ENCODE results near the gene RCAN2.

RCAN2 gene

DNA sequence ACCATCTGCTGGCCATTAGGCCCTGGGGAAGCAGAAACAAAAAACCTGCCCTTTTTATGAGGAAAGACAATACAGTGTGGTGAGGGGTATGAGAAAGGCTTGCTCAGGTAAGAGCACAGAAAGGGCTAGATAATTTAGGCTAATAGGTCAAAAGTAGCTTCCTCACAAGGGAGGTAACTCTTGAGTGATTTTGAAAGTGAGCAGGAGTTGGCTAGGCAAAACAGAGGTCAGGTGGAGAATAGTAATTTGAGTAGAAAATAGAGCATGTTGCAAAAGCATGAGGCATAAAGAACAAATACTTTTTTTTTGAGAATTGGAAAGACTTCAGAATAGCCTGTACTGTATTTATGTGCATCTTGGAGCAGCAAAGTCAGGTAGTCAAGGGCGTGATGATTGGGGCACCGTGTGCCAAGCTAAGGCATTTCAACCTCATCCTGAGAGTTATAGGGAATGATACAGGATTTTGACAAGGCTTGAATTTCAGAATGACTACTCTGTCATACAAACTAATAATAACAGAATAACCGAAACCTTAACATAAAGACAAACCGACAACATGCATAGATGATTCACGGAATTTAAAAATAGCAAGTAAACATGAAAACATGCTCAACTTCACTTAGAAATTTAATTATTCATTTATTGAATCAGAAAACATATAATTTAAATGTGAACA, 197.5 kb downstream of the RCAN2 start:
- DNase-seq (ENCODE audit: low read depth in 2 of 2), result no peak

DNA sequence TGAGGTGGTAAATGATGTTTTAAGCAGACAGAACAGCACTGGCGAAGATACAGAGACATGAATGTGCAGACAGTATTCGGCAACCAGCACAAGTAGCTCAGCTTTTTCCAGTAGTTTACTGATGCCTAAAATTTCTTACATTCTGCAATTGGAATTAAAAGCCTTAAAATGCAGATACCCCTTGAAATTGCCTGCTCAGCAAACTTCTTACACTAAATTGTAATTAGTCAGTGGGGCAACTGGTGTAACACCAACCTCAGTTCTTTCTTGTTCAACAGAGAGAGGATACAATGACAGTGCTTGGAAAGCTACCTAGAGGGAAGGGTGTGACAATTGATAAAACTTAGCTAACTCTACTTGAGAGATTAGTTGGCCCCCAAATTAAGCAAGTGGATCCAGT, 199.4 kb downstream of the RCAN2 start:
- no peak for DNase-seq (ENCODE audit: low read depth in 2 of 2)

- DNase-seq (ENCODE audit: low read depth in 2 of 2), result no peak
These were observed 200.0 kb downstream of the RCAN2 start for GRCh38 chr6:46291275-46291633.

- no peak for DNase-seq (ENCODE audit: low read depth in 2 of 2)
These were observed 200.6 kb downstream of the RCAN2 start for GRCh38 chr6:46290421-46291274.

GRCh38 chr6:46289898-46290297, 201.4 kb downstream of the RCAN2 start:
- no peak for DNase-seq (ENCODE audit: low read depth in 2 of 2)

- DNase-seq (ENCODE audit: low read depth in 2 of 2), result no peak
These were observed 202.4 kb downstream of the RCAN2 start for GRCh38 chr6:46288835-46289234.

- no peak for DNase-seq (ENCODE audit: low read depth in 2 of 2)
These were observed 203.6 kb downstream of the RCAN2 start for GRCh38 chr6:46287681-46288080.

GRCh38 chr6:46287043-46287442, 204.2 kb downstream of the RCAN2 start:
- DNase-seq (ENCODE audit: low read depth in 2 of 2), result no peak

DNA sequence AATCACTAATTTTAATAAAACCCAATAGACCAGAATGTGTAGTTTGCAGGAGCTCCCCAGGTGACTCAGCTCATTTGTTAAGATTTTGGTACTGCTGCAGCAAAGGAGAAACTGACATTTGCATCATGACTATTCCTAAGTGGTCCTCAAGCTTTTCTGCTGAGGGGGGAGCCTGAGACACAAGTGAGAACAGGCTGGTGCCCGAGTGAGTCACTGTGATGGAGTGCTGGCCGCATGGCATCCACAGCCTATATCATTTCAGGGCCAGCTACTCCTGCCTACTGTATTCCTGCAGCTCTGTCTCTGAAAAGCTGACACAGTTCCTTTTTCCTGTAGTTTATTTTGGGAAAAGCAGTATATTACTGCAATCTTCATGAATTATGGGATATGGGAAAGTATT, 206.8 kb downstream of the RCAN2 start:
- no peak for DNase-seq (ENCODE audit: low read depth in 2 of 2)

GRCh38 chr6:46281110-46281509, 210.1 kb downstream of the RCAN2 start:
- no peak for DNase-seq (ENCODE audit: low read depth in 2 of 2)

- no peak for DNase-seq (ENCODE audit: low read depth in 2 of 2)
These were observed 211.4 kb downstream of the RCAN2 start for GRCh38 chr6:46279874-46280273.

DNA sequence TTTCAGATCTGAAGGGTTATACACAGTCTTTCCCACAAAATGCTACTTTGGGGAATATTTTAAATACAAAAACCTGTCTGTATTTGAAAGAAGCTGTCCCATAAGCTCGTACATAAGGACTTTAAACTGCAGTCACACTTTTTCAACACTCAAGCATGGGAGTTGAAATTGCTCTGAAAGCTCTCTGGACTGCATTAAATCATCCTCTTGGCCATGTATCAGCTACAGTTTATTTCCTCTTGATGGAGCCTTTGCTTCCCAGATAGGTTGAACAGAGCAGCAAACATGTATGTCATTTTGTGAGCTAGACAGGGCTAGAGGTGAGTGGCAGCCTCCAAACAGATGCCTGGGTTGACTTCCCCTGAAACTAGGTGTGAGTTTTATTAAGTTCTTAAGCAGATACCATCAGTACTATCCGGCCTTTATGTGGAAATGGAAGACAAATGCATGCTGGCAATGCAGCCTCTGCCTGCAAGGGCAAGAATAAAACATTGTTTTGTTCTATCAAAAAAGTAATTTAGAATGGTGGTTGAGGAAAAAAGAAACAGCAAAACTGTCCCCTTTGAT, 214.6 kb downstream of the RCAN2 start:
- DNase-seq (ENCODE audit: low read depth in 2 of 2), result no peak

- DNase-seq (ENCODE audit: low read depth in 2 of 2), result no peak
These were observed 216.7 kb downstream of the RCAN2 start for GRCh38 chr6:46274502-46274901.

- DNase-seq (ENCODE audit: low read depth in 2 of 2), result no peak
These were observed 217.3 kb downstream of the RCAN2 start for GRCh38 chr6:46273911-46274310.

DNA sequence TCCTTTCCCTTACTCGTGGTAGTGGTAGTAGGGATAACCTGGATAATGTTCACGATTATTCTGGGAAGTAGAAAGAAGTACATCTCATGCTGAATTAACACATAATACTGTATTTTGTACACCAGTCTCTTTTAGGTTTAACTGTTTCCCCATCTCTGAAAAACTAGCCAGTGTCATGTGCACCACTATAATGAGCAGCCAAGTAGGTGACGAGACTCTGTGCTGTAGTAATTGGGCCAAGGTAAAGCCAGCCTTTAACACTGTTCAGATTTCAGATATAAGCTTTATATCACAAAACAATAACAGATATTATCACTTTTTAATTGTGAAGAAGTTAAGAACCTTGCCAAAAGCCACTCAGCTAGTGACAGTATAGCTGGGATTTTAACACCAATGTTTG, 219.5 kb downstream of the RCAN2 start:
- DNase-seq (ENCODE audit: low read depth in 2 of 2), result no peak

GRCh38 chr6:46271107-46271506, 220.1 kb downstream of the RCAN2 start:
- no peak for DNase-seq (ENCODE audit: low read depth in 2 of 2)

DNA sequence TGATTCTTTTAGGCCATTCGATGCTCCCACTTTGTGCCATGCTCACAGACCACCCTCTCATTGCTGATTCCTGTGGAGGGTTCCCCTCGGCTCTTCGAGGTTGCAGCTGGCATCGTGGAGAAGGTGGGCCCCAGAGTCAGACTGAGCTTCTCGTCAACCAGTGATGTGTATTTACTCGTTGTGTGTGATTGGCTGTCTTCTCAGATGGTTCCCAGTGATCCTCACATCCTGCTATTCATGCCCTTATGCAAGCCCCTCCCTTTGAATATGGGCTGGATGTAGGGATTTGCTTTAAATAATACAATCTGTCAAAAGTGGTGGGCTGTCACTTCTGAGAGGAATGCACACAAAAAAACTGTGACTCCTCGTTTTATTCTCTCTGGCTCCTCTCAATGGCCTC, 220.9 kb downstream of the RCAN2 start:
- DNase-seq (ENCODE audit: low read depth in 2 of 2), result no peak

- no peak for DNase-seq (ENCODE audit: low read depth in 2 of 2)
These were observed 221.6 kb downstream of the RCAN2 start for GRCh38 chr6:46269447-46270229.

DNA sequence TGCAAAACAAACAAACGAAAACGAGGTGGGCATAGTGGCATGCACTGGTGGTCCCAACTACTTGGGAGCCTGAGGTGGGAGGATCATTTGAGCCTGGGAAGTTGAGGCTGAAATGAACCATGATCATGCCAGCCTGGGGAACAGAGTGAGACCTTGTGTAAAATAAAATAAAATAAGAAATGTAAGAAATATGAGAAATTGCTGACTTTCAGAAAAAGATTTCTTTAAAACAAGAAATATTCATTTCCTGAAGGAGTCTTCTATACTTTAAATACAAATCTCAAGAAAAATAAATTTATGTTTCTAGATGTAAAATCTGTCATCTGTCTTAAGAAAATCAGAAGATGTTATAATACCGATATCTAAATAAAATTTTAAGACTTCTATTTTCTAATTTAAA, 223.7 kb downstream of the RCAN2 start:
- DNase-seq (ENCODE audit: low read depth in 2 of 2), result no peak

- no peak for DNase-seq (ENCODE audit: low read depth in 2 of 2)
These were observed 225.9 kb downstream of the RCAN2 start for GRCh38 chr6:46265373-46265772.

DNA sequence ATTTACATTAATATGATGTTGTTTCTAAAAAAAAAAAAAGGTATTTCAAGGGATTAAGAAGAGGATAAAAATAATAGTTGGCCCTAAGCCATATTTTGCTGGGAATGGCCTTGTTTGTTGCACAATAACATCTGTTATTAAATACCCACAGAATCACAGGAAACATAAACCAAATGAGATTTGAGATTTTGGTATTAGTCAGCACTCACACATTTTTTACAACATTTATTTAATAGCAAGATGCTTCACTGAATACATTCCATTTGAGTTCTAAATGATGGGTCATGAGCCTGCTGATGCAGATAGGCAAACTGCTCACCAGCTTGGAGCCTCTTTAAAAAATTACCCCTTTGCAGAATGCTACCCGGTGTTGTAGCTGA, 227.6 kb downstream of the RCAN2 start:
- DNase-seq (ENCODE audit: low read depth in 2 of 2), result no peak

DNA sequence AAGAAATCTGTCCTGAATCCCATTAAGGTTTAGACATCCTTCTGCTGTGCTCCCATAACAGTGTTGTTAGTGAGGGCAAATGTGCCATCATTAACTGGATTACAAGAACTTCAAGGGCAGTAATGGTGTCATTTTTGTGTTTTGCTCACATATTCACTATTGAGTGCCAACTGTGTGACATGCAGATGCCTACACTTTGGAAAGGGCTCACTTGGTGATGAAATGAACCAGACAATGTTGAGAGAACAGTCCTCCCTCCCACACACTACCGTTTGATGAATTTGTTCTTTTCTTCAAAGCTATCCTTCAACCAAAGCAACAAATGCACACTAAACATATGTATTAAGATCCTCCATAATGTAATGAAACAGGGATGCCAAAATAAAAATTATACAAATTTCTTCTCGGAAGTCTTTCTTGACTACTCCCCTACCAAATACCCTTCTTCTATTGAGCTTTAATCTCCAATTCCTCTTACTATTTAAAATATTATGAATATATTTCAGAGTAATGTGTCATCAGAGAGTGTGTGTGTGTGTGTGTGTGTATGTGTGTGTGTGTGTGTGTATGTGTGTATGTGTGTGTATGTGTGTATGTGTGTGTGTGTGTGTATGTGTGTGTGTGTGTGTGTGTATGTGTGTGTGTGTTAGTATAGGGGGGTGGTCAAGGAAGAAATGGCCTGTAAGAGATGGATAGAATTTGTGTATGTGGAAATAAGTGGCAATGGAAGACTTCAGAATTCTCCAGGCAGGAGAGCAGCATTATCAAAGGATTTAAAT, 228.1 kb downstream of the RCAN2 start:
- no peak for DNase-seq (ENCODE audit: low read depth in 2 of 2)

Measured in activated CD8-positive, alpha-beta memory T cell treated with anti-CD3 and anti-CD28 coated beads for 4 hours (primary cell).